Activated CD4-positive, alpha-beta T cell treated with anti-CD3 and anti-CD28 coated beads, Interleukin-2, amount 50 U/mL, for 24 hours (primary cell): ENCODE measurements around the gene STOML1.
"Not testable (repeated sequence)": the region's sequence is repeated elsewhere in the genome, so short reads cannot be mapped to it uniquely, and the experiment has no call there.

ENCODE experiments used
- DNase-seq, 2 donors: peaks; one replicate each; pipeline ENCODE4 v3.0.0-alpha.2; 2020; ENCODE audit warnings: low read depth in 1 of 2, low spot score in 1 of 2

Gene STOML1

GRCh38 chr15:73987681-73988444 lies 4.2 kb downstream of the STOML1 start:
- no peak for DNase-seq

- DNase-seq: no peak
These were observed 4.8 kb downstream of the STOML1 start for GRCh38 chr15:73987250-73987649.

GRCh38 chr15:73986776-73987056 lies 5.4 kb downstream of the STOML1 start:
- DNase-seq: no peak

- no peak for DNase-seq
These were observed 5.9 kb downstream of the STOML1 start for GRCh38 chr15:73986055-73986775.

- no peak for DNase-seq
These were observed 6.8 kb downstream of the STOML1 start for GRCh38 chr15:73985101-73985873.

- DNase-seq: no peak
These were observed 7.7 kb downstream of the STOML1 start for GRCh38 chr15:73984208-73984979.

- DNase-seq: no peak
These were observed 8.3 kb downstream of the STOML1 start for GRCh38 chr15:73983773-73984172.

- DNase-seq: no peak
These were observed 8.8 kb downstream of the STOML1 start for GRCh38 chr15:73983211-73983727.

- no peak for DNase-seq
These were observed 9.7 kb downstream of the STOML1 start for GRCh38 chr15:73982222-73982962.

- DNase-seq: no peak
These were observed 10.3 kb downstream of the STOML1 start for GRCh38 chr15:73981761-73982221.

- no peak for DNase-seq
These were observed 12.5 kb downstream of the STOML1 start for GRCh38 chr15:73979636-73980035.

GRCh38 chr15:73978896-73979295 lies 13.2 kb downstream of the STOML1 start:
- DNase-seq: no peak

- not testable (repeated sequence) for DNase-seq
These were observed 16.5 kb downstream of the STOML1 start for GRCh38 chr15:73975440-73976125.

- DNase-seq: not testable (repeated sequence)
These were observed 18.4 kb downstream of the STOML1 start for GRCh38 chr15:73973683-73974200.

GRCh38 chr15:73972984-73973682 lies 19.0 kb downstream of the STOML1 start:
- DNase-seq: peak; percentile 63 to 80

GRCh38 chr15:73969151-73969759 lies 22.8 kb downstream of the STOML1 start:
- no peak for DNase-seq

- DNase-seq: no peak
These were observed 23.6 kb downstream of the STOML1 start for GRCh38 chr15:73968461-73968860.

- peak in 1 of 2 donors; percentile 36 for DNase-seq
These were observed 26.4 kb downstream of the STOML1 start for GRCh38 chr15:73965758-73966113.
